SH-SY5Y (cell line): ENCODE data around the gene HS3ST3B1.

ENCODE experiments used
- GATA2 ChIP-seq: IDR thresholded peaks from 2 replicates; pipeline ENCODE4 v1.6.1; 2011; ENCODE audit warnings: mild to moderate bottlenecking, low read depth, low read length
- GATA3 ChIP-seq: IDR thresholded peaks from 2 replicates; pipeline ENCODE4 v1.6.1; 2011; ENCODE audit warnings: low read depth, mild to moderate bottlenecking, low read length, moderate library complexity

- TF ChIP-seq GATA2 = no peak
- no peak for TF ChIP-seq GATA3
Observed at GRCh38 chr17:14353861-14354474, 53.1 kb downstream of the HS3ST3B1 start.
